HepG2 (cell line): ENCODE results near the gene CYP2A6. TPM values are rescaled to one million over a fixed set of nuclear protein-coding genes. Genes with fewer than 3 reads are reported as not detected.
A peak's percentile ranks its signal among the peaks of the same experiment; 100 is the strongest.

Experiments
- BORCS8-MEF2B ChIP-seq: sonication (generic); formaldehyde crosslinking; IDR thresholded peaks from 2 replicates; pipeline ENCODE4 v1.8.0; 2022; ENCODE audit warnings: mild to moderate bottlenecking, missing genetic modification reagents
- LBX2 ChIP-seq: sonication (generic); formaldehyde crosslinking; IDR thresholded peaks from 2 replicates; pipeline ENCODE4 v1.5.0; 2020; ENCODE audit warnings: missing genetic modification reagents, mild to moderate bottlenecking, borderline replicate concordance
- MLXIP ChIP-seq: sonication (generic); formaldehyde crosslinking; IDR thresholded peaks from 2 replicates; pipeline ENCODE4 v1.9.0; 2021; ENCODE audit warnings: missing genetic modification reagents, borderline replicate concordance
- NAIF1 ChIP-seq: sonication (generic); formaldehyde crosslinking; IDR thresholded peaks from 2 replicates; pipeline ENCODE4 v1.5.0; 2020; ENCODE audit warnings: mild to moderate bottlenecking, missing genetic modification reagents, borderline replicate concordance
- SNRNP70 ChIP-seq: fragments of 200-400 bp; formaldehyde crosslinking; IDR thresholded peaks from 2 replicates; pipeline ENCODE4 v1.6.1; 2017; ENCODE audit warnings: mild to moderate bottlenecking, low read depth, low read length, moderate library complexity
- USF2 ChIP-seq, 2 experiments: sonication (generic) in 1 of 2; formaldehyde crosslinking in 1 of 2; IDR thresholded peaks; 2 replicates each; pipeline versions ENCODE4 v1.5.1 to v1.6.1; 2011 to 2020; ENCODE audit warnings: borderline replicate concordance in 1 of 2, low read depth in 1 of 2, low read length in 1 of 2, mild to moderate bottlenecking in 1 of 2, missing genetic modification reagents in 1 of 2, moderate library complexity in 1 of 2
- ZNF276 ChIP-seq: sonication (generic); formaldehyde crosslinking; IDR thresholded peaks from 2 replicates; pipeline ENCODE4 v1.4.0; 2020; ENCODE audit warnings: mild to moderate bottlenecking, low read depth, missing genetic modification reagents
- ZNF318 ChIP-seq: sonication (generic); formaldehyde crosslinking; IDR thresholded peaks from 2 replicates; pipeline ENCODE4 v1.4.0; 2020; ENCODE audit warnings: mild to moderate bottlenecking, missing genetic modification reagents
- polyA plus RNA-seq, 8 experiments: library from polyadenylated mRNA; depleted of rRNA in 3 of 8; stranded (reverse) in 7 of 8; unstranded in 1 of 8; fragments of >200 nt; fragmentation: Illumina TruSeq in 4 of 8; extraction: Trizol in 4 of 8; gene quantifications; 2 replicates each; pipeline versions ENCODE4 v1.2.1 to v1.2.3, GENCODE V29; 2011 to 2016; ENCODE audit warnings: low read depth in 4 of 8, missing spikeins in 1 of 8, mixed read lengths in 1 of 8; ENCODE audit not compliant: insufficient read depth in 1 of 8
- total RNA-seq, 5 experiments: library from RNA; depleted of rRNA; stranded (reverse); fragments of >200 nt; fragmentation: Illumina TruSeq; extraction: Trizol; gene quantifications; 2 replicates each; pipeline ENCODE4 v1.2.3, GENCODE V29; 2016; ENCODE audit warnings: low read depth in 1 of 5

The CYP2A6 gene
- total and polyA plus RNA-seq, 2 of the 13 experiments (the other 11 are each of a cell fraction or from before 2014, with no cell fraction given), result not detected

GRCh38 chr19:40797963-40798682 lies 52.1 kb downstream of the CYP2A6 start (continued):
- TF ChIP-seq ZNF318 (peak; percentile 48; the same call in 1 of the 2 replicates), SNRNP70 (no peak), LBX2 (CRISPR knock-in tag) (no peak), MLXIP (CRISPR knock-in tag) (no peak), BORCS8-MEF2B (CRISPR knock-in tag) (no peak), USF2 (IDR thresholded peaks at IDR 0.05; ENCODE audit: low read depth, low read length) (no peak), USF2 (CRISPR knock-in tag; IDR thresholded peaks at IDR 0.05; ENCODE audit: borderline replicate concordance) (peak; percentile 33; the same call in 1 of the 2 replicates), NAIF1 (CRISPR knock-in tag) (no peak), ZNF276 (CRISPR knock-in tag) (no peak)
